SK-N-SH (cell line): Measurements from ENCODE around the gene COL26A1.

Experiments
- CHD2 ChIP-seq: fragments of 150-350 bp; IDR thresholded peaks from 2 replicates; pipeline ENCODE4 v1.6.1; 2018; ENCODE audit warnings: low read length; ENCODE audit not compliant: partially characterized antibody
- FOXM1 ChIP-seq: IDR thresholded peaks from 2 replicates; pipeline ENCODE4 v1.4.0; 2012; ENCODE audit warnings: low read depth, mild to moderate bottlenecking
- GABPA ChIP-seq: IDR thresholded peaks from 2 replicates; pipeline ENCODE4 v1.4.0; 2012; ENCODE audit warnings: low read depth, mild to moderate bottlenecking
- JUND ChIP-seq: IDR thresholded peaks from 2 replicates; pipeline ENCODE4 v1.4.0; 2012
- MXI1 ChIP-seq: IDR thresholded peaks from 2 replicates; pipeline ENCODE4 v1.6.1; 2012; ENCODE audit warnings: mild to moderate bottlenecking, low read depth, low read length, improper control_type of control experiment
- NFIC ChIP-seq: IDR thresholded peaks from 2 replicates; pipeline ENCODE4 v1.4.0; 2012; ENCODE audit warnings: borderline replicate concordance
- POLR2AphosphoS5 ChIP-seq: IDR thresholded peaks from 2 replicates; pipeline ENCODE4 v1.6.1; 2012; ENCODE audit warnings: low read depth, low read length
- SIN3A ChIP-seq: IDR thresholded peaks from 2 replicates; pipeline ENCODE4 v1.6.1; 2012; ENCODE audit warnings: low read depth, mild to moderate bottlenecking, low read length, moderate library complexity, borderline replicate concordance
- TEAD4 ChIP-seq: IDR thresholded peaks from 2 replicates; pipeline ENCODE4 v1.4.0; 2012; ENCODE audit warnings: mild to moderate bottlenecking, borderline replicate concordance; ENCODE audit not compliant: insufficient read depth
- YY1 ChIP-seq: IDR thresholded peaks from 2 replicates; pipeline ENCODE4 v1.4.0; 2012; ENCODE audit warnings: low read depth, mild to moderate bottlenecking
- TF ChIP-seq, protein P1 (sequence below): fragments of 200-600 bp; sonication (generic); IDR thresholded peaks from 2 replicates; pipeline ENCODE4 v1.6.1; 2017; ENCODE audit warnings: antibody characterized with exemption, mild to moderate bottlenecking, moderate library complexity
- TF ChIP-seq, protein P2 (sequence below): IDR thresholded peaks from 2 replicates; pipeline ENCODE4 v1.4.0; 2012; ENCODE audit warnings: low read depth

DNA sequence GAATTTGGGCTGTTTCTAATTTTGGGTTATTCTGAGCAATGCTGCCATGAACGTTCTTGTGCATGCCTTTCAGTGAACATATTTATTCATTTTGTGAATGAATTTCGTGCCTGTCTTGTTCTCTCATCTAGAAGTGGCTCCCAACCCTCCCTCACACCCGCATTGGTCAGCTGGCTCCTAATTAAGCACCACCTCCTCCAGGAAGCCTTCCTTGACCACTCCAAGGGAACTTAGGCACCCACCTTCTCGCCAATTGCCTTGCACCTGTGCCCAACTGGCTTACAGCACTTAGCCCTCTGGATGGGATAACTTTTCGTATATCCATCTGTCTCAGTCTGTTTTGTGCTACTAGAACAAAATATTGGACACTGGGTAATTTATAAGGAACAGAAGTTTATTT lies 159.3 kb downstream of the COL26A1 start:
- no peak for TF ChIP-seq GABPA
- TF ChIP-seq POLR2AphosphoS5, result no peak
- TF ChIP-seq SIN3A, result no peak
- TF ChIP-seq, protein P1, sequence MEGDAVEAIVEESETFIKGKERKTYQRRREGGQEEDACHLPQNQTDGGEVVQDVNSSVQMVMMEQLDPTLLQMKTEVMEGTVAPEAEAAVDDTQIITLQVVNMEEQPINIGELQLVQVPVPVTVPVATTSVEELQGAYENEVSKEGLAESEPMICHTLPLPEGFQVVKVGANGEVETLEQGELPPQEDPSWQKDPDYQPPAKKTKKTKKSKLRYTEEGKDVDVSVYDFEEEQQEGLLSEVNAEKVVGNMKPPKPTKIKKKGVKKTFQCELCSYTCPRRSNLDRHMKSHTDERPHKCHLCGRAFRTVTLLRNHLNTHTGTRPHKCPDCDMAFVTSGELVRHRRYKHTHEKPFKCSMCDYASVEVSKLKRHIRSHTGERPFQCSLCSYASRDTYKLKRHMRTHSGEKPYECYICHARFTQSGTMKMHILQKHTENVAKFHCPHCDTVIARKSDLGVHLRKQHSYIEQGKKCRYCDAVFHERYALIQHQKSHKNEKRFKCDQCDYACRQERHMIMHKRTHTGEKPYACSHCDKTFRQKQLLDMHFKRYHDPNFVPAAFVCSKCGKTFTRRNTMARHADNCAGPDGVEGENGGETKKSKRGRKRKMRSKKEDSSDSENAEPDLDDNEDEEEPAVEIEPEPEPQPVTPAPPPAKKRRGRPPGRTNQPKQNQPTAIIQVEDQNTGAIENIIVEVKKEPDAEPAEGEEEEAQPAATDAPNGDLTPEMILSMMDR, result no peak
- TF ChIP-seq CHD2, result no peak
- TF ChIP-seq, protein P2, sequence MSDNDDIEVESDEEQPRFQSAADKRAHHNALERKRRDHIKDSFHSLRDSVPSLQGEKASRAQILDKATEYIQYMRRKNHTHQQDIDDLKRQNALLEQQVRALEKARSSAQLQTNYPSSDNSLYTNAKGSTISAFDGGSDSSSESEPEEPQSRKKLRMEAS, result no peak
- TF ChIP-seq TEAD4, result no peak
- no peak for TF ChIP-seq MXI1
- no peak for TF ChIP-seq FOXM1
- no peak for TF ChIP-seq NFIC
- no peak for TF ChIP-seq JUND
- no peak for TF ChIP-seq YY1
